Loucy (cell line): ENCODE results near the gene LCK.

ENCODE experiments used
- H2AFZ ChIP-seq: fragments of 200-600 bp; sonication (generic); 2 replicates; pipeline ENCODE4 v1.6.0; 2016; ENCODE audit warnings: antibody characterized with exemption, mild to moderate bottlenecking, low read length, moderate library complexity
- H3F3A ChIP-seq: fragments of 200-600 bp; 2 replicates; pipeline ENCODE4 v1.6.0; 2016; ENCODE audit warnings: antibody characterized with exemption, low read depth, mild to moderate bottlenecking
- H3K27me3 ChIP-seq: fragments of 200-600 bp; sonication (generic); 2 replicates; pipeline ENCODE4 v1.6.1; 2014; ENCODE audit warnings: low read length, mild to moderate bottlenecking; ENCODE audit not compliant: insufficient read depth, poor library complexity, severe bottlenecking
- H3K36me3 ChIP-seq: fragments of 200-600 bp; sonication (generic); 2 replicates; pipeline ENCODE4 v1.6.1; 2016; ENCODE audit warnings: low read length; ENCODE audit not compliant: insufficient read depth
- H3K4me1 ChIP-seq: fragments of 200-600 bp; sonication (generic); 2 replicates; pipeline ENCODE4 v1.5.1; 2014; ENCODE audit warnings: low read length, mild to moderate bottlenecking; ENCODE audit not compliant: insufficient read depth, poor library complexity, severe bottlenecking
- H3K4me2 ChIP-seq: fragments of 200-600 bp; sonication (generic); 2 replicates; pipeline ENCODE4 v1.6.0; 2014; ENCODE audit warnings: antibody characterized with exemption, low read length, low read depth, mild to moderate bottlenecking; ENCODE audit not compliant: poor library complexity, severe bottlenecking
- H3K4me3 ChIP-seq: fragments of 200-600 bp; sonication (generic); 2 replicates; pipeline ENCODE4 v1.5.1; 2014; ENCODE audit warnings: low read length, mild to moderate bottlenecking, mixed read lengths; ENCODE audit not compliant: poor library complexity, severe bottlenecking
- H3K79me2 ChIP-seq: fragments of 200-600 bp; sonication (generic); 2 replicates; pipeline ENCODE4 v1.6.1; 2014; ENCODE audit warnings: low read length; ENCODE audit not compliant: insufficient read depth
- H3K9ac ChIP-seq: fragments of 200-600 bp; sonication (generic); 2 replicates; pipeline ENCODE4 v1.6.0; 2014; ENCODE audit warnings: mild to moderate bottlenecking, low read depth, low read length, moderate library complexity; ENCODE audit not compliant: poor library complexity, severe bottlenecking
- H3K9me2 ChIP-seq: fragments of 200-600 bp; sonication (generic); replicated peaks from 2 replicates; pipeline ENCODE4 v1.6.1; 2016; ENCODE audit warnings: low read depth, low read length, mixed read lengths
- H3K9me3 ChIP-seq: fragments of 200-600 bp; sonication (generic); 2 replicates; pipeline ENCODE4 v1.6.1; 2014; ENCODE audit warnings: mild to moderate bottlenecking, antibody characterized with exemption, low read length, low read depth; ENCODE audit not compliant: insufficient read depth
- H4K20me1 ChIP-seq: fragments of 200-600 bp; sonication (generic); 2 replicates; pipeline ENCODE4 v1.6.0; 2014; ENCODE audit warnings: antibody characterized with exemption, low read length, mild to moderate bottlenecking; ENCODE audit not compliant: insufficient read depth, poor library complexity, severe bottlenecking
- CTCF ChIP-seq: fragments of 200-600 bp; sonication (generic); conservative IDR thresholded peaks from 2 replicates; pipeline ENCODE4 v1.5.1; 2014; ENCODE audit warnings: mild to moderate bottlenecking, antibody characterized with exemption, low read length
- EZH2phosphoT487 ChIP-seq: fragments of 200-600 bp; IDR thresholded peaks from 2 replicates; pipeline ENCODE4 v1.6.1; 2018; ENCODE audit warnings: antibody characterized with exemption, mild to moderate bottlenecking, moderate library complexity, borderline replicate concordance

Gene LCK

GRCh38 chr1:32272557-32273390 is 21.7 kb downstream of the LCK start:
- H3K9ac ChIP-seq, result peak overlapping the region; percentile 88
- H3K4me2 ChIP-seq, result peak overlapping the region; percentile 91
- H3K4me3 ChIP-seq, result peak overlapping the region; percentile 75
- H3K9me3 ChIP-seq, result no peaks in the 10 kb centered on the region
- H3K79me2 ChIP-seq, result peaks cover 46% of the 10 kb centered on the region
- TF ChIP-seq CTCF (no peak), EZH2phosphoT487 (no peak)
- H3K27me3 ChIP-seq, result no peaks in the 10 kb centered on the region
- no peaks in the 10 kb centered on the region for H3F3A ChIP-seq
- peaks cover 32% of the 10 kb centered on the region for H3K4me1 ChIP-seq
- no peak overlapping the region for H2AFZ ChIP-seq
- H3K9me2 ChIP-seq, result no peaks in the 10 kb centered on the region
- no peaks in the 10 kb centered on the region for H4K20me1 ChIP-seq
- H3K36me3 ChIP-seq, result peaks cover 25% of the 10 kb centered on the region; the same call in 1 of the 2 replicates

- Histone ChIP-seq H3F3A (no peaks in the 10 kb centered on the region), H3K9ac (peak overlapping the region; percentile 88), H3K36me3 (peaks cover 33% of the 10 kb centered on the region; the same call in 1 of the 2 replicates), H4K20me1 (no peaks in the 10 kb centered on the region), H2AFZ (no peak overlapping the region), H3K9me3 (no peaks in the 10 kb centered on the region), H3K4me1 (peaks cover 32% of the 10 kb centered on the region), H3K4me3 (peak overlapping the region; percentile 75), H3K9me2 (no peaks in the 10 kb centered on the region), H3K4me2 (peak overlapping the region; percentile 91), H3K27me3 (no peaks in the 10 kb centered on the region), H3K79me2 (peaks cover 46% of the 10 kb centered on the region)
- TF ChIP-seq EZH2phosphoT487, result no peak
- TF ChIP-seq CTCF, result no peak
These were observed 22.5 kb downstream of the LCK start for GRCh38 chr1:32273391-32274208.

- peaks cover 45% of the 10 kb centered on the region; the same call in 1 of the 2 replicates for H3K36me3 ChIP-seq
These were observed 23.7 kb downstream of the LCK start for GRCh38 chr1:32274646-32275340.

More at GRCh38 chr1:32274646-32275340, 23.7 kb downstream of the LCK start:
- H3K4me3 ChIP-seq, result peak overlapping the region; percentile 75
- no peaks in the 10 kb centered on the region for H3K9me3 ChIP-seq
- no peak overlapping the region for H2AFZ ChIP-seq
- H3K27me3 ChIP-seq, result no peaks in the 10 kb centered on the region
- peaks cover 32% of the 10 kb centered on the region for H3K4me1 ChIP-seq
- no peak for TF ChIP-seq EZH2phosphoT487
- no peak for TF ChIP-seq CTCF
- H3K9ac ChIP-seq, result peak overlapping the region; percentile 88
- H3F3A ChIP-seq, result no peaks in the 10 kb centered on the region
- H4K20me1 ChIP-seq, result no peaks in the 10 kb centered on the region
- H3K9me2 ChIP-seq, result no peaks in the 10 kb centered on the region
- H3K79me2 ChIP-seq, result peaks cover 40% of the 10 kb centered on the region
- H3K4me2 ChIP-seq, result peak overlapping the region; percentile 91
